ENCODE results near the gene CASP10.
"Not testable (repeated sequence)": the region's sequence is repeated elsewhere in the genome, so short reads cannot be mapped to it uniquely, and the experiment has no call there.

Gene CASP10

DNA sequence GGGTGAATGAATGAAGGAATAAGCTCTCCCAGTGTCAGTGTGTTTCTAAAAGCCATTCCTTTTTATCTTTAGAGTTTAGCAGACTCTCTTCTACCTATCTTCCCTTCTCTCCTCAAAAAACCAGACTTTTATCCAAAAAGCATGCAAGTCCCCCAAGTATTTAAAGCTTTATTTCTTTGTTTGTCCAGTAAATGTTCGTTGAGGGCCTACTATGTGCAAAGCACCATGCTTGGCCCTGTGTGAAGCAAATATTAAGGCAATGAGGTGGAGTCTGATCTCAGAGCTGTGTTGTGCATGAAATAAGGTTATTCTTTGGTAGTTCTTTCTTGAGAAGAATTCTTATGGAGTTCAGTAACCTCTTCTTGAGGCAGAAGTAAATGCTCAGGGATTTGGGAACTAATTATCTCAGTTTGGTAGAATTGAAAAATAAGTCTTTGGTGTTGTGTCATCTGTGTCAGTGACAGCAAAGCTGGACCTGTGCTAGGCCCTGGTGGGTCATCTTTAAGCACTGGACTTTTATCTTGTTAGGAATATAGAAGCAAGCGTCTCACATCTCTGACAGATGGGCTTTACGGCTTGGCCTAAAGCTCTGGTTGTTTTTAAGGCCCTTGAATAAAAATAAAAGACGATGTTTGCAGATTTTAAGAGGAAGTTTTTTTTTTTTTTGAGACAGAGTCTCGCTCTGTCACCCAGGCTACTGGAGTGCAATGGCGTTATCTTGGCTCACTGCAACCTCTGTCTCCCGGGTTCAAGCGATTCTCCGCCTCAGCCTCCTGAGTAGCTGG, 28.1 kb upstream of the CASP10 start:
- no peak for ATAC-seq

DNA sequence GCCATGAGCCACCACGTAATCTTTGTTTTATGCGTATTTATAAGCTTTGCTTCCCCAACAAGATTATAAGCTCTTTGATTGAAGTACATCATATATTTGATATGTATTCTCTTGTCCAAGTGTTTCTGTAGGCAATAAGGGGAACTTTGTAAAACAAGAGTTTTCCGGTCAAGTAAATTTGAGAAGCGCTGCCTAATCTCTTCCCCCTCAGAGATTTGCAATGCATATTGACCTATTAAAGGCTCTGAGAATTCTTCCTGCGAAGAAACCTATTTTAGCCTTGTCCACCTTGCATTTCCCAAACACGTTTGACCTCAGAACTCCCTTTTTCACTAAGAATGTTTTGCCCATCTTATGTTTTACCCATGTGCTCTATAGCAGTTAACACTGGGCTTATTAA, 26.9 kb upstream of the CASP10 start:
- no peak for ATAC-seq

DNA sequence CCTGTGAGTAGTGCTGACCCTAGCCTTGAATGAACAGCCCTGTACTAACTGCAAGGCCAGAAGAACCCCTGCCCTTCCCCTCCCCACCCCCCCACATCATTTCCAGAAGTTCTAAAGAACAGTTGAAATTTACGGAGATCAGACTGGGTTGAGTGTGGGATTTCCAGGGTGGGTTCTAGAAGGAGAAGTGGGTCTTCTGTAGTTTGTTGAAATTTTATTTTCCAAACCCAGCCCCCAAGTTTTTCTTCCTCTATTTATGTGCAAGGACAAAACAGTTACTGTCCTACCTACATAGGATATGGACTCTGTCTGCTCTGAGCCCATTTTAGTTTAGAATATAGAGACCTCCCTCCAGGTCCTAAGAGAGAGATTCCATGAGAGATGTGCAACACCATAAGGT, 26.3 kb upstream of the CASP10 start:
- ATAC-seq = no peak

DNA sequence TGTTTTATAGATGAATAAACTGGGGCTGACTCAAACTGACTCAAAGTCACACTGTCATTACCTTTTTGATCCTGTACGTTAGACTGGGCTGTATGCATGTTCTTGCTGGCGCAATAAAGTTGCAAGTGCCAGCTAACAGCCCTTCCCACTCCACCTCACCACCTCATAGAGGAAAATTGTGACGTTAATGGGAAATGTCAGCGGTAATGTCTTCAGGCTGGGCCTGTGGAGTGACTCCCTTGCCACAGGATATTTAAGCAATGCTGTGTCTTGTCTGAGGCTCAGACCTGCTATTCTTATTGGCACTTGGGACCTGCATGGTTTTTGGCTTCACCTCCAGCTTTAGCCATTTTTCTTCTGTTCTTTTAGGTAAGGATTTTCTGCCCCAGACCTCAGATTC, 25.2 kb upstream of the CASP10 start:
- ATAC-seq = peak; percentile 46 to 52

DNA sequence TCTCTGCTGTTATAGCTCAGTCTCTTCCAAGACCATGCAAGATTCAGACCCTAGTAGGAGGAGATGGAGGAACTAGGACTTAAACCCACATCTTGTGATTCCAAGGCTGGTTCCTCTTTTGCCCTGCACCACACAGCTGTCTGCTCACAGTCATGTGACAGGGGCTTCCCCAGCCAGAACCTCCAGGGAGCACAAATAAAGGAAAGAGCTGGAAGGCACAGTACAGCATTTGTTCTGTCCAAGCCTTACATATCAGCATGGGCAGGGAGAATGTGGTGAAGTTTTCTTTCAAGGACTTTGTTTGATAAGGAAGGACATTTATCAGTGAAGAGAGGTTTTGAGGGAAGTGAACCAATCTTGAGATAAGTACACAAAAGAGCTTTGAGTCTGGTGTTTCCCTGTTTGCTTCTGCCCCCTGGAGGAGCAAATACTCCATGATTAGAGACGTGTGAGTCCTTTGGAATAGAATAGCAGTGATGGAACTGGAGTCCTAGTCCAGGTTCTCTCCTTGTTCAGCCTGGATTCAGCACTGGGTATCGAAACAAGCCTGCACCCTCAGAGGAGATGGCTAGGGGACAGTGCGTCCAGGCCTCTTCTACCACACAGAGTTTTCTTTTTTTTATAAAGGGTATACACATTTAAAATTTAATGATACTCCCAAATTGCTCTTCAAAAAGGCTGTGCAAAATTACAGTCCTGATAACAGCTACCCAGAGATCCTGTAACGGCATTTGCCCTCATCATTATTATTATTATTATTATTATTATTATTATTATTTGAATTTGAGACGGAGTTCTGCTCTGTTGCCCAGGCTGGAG, 24.6 kb upstream of the CASP10 start:
- peak; percentile 66 to 68 for ATAC-seq

DNA sequence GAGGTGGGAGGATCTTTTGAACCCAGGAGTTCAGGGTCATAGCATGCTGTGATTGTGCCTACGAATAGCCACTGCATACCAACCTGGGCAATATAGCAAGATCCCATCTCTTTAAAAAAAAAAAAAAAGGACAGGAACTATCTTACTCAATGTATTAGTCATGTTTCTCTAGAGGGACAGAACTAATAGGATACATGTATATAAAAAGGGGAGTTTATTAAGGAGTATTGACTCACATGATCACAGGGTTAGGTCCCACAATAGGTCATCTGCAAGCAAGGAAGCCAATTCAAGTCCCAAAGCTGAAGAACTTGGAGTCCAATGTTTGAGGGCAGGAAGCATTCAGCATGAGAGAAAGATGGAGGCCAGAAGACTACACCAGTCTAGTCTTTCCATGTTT, 18.8 kb upstream of the CASP10 start:
- ATAC-seq = no peak

DNA sequence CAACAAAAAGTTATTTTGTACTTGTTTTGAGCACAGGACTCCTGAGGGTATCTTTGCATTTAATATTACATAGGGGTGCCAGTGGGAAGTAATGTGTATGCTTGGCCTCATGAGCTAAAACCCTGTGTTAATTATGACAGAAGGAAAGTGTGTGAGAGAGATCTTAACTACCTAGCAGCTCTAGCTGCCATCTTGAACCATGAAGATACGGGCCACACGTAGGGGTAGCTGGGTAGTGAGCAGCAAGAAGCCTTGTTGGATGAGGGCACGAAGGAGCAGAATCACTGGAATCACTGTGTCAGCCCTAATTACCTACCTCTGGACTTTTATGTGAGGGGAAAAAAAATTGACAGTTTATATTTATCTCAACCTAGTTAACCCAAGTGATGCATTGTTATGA, 15.4 kb upstream of the CASP10 start:
- no peak for ATAC-seq

DNA sequence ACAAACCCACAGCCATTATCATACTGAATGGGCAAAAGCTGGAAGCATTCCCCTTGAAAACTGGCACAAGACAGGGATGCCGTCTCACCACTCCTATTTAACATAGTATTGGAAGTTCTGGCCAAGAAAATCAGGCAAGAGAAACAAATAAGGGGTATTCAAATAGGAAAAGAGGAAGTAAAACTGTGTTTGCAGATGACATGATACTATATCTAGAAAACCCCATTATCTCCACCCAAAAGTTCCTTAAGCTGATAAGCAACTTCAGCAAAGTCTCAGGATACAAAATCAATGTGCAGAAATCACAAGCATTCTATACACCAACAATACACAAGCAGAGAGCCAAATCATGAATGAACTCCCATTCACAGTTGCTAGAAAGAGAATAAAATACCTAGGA, 14.4 kb upstream of the CASP10 start:
- ATAC-seq = not testable (repeated sequence)

DNA sequence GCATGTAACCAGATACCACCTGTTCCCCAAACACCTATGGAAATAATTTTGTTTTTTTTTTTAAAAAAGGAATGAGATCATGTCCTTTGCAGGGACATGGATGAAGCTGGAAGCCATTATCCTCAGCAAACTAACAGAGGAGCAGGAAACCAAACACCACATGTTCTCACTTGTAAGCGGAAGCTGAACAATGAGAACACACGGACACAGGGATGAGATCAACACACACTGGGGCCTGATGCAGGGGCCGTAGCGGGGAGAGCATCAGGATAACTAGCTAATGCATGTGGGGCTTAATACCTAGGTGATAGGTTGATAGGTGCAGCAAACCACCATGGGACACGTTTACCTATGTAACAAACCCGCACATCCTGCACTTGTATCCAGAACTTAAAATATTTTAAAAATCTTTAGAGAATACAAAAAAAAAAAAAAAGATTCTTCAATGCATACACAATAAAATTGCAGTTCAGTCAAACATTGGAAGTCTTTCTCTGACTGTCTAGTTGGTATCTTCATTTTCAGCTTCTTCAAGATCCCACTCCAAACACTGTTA, 11.6 kb upstream of the CASP10 start:
- no peak for ATAC-seq

DNA sequence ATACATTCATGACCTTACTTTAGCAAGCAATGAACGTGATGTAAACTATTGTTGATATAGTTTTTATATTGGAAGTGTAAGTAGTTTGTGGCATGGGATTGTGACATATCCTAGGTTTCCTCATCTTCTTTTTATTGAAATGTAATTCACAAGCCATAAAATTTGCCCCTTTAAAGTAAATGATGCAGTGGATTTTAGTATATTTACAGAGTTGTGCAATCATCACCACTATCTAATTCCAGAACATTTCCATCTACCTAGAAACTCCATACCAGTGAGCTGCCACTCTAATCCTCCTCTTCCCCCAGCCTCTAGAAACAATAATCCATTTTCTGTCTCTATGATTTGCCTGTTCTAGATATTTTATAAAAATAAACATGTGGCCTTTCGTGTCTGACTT, 10.7 kb upstream of the CASP10 start:
- ATAC-seq = no peak

DNA sequence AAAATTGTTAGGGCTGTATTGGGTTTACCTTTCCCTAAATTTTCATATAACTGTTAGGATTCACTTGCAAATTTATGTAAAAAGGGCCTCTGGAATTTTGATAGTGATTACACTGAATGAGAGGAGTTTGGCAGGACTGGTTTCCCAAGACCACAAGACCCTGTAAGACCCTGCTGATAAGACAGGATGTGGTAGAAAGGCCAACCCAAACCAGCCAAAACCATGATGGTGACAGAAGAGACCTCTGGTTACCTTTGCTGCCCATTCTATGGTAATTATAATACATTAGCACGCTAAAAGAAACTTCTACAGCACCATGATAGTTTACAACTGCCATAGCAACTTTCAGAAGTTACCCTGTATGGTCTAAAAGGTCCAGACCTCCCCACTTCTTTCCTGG, 8.3 kb upstream of the CASP10 start:
- no peak for ATAC-seq

DNA sequence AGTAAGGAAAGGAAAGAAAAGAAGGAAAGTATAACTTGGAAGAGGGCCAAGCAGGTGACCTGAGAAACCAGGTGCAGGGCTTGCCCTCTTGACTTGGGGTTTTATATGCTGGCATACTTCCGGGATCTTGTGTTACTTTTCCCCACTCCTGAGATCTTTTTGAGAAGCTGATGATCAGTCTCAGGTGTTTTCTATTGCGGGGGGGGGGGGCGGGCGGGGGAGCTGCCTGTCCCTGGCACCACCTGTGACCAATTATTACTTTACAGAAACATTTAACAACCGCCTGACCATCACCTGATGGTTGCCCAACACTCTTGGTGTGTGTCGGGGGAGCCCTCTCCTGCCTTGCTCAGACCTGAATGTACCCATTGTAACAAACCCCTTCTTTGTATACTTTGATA, 6.9 kb upstream of the CASP10 start:
- ATAC-seq = no peak

DNA sequence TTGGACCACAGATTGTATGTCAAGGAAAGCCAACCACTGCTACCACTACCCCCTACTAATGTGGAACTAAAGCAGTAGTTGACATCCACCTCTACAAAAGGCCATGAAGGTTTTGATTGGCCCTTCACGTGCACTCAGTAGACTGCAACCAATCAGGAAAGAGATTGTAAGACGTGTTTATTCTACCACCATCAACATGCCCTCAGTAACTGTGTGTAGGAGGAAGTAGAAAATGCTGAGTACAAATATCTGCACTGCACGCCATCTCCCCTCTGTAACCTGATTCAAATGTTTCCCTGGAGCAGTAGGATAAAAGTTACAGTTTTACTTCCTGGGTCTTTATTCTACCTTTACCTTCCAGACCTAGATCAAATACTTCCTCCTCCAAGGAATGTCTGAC, 2.9 kb upstream of the CASP10 start:
- ATAC-seq = peak in 1 of 2 donors; percentile 14

DNA sequence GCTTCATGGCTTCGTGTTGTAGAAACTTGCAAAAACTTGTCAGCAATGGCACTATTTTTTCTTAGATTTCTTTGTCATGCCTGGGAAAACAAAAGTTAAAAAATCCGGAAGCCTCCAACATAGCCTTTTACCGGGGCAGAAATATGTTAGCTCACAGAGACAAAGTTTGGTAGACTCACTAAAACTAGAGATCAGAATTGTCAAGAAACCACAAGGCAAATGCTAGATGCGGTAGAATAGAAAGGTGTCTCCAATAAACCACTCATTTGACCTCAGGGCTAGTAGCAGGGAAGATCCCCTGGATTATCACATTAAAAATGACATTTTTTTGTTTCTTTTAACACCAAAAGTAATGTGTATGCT, 405 bp downstream of the CASP10 start:
- peak in 1 of 2 donors; percentile 27 for ATAC-seq

DNA sequence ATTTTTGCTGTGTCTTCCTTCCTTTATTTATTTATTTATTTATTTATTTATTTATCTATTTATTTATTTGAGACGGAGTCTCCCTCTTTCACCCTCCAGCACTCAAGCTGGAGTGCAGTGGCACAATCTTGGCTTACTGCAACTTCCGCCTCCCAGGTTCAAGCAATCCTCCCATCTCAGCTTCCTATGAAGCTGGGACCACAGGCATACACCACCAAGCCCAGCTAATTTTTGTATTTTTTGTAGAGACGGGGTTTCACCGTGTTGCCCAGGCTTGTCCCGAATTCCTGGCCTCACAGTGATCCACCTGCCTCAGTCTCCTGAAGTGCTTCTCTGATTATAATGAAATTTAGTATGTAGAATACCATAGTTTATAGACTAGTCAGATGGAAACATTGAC, 894 bp downstream of the CASP10 start:
- ATAC-seq = peak; percentile 14 to 24

DNA sequence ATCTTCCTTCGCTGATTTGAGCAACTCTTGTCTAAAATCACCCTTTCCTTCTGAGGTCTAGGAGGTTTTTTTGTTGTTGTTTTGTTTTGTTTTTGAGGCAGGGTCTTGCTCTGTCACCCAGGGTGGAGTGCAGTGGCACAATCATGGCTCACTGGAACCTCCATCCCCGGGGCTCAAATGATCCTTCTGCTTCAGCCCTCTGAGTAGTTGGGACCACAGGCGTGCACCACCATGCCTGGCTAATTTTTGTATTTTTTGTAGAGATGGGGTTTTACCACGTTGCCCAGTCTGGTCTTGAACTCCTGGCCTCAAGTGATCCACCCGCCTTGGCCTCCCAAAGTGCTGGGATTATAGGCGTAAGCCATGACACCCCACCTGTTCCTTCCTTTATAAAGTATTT, 1.3 kb downstream of the CASP10 start:
- peak; percentile 4 to 12 for ATAC-seq

DNA sequence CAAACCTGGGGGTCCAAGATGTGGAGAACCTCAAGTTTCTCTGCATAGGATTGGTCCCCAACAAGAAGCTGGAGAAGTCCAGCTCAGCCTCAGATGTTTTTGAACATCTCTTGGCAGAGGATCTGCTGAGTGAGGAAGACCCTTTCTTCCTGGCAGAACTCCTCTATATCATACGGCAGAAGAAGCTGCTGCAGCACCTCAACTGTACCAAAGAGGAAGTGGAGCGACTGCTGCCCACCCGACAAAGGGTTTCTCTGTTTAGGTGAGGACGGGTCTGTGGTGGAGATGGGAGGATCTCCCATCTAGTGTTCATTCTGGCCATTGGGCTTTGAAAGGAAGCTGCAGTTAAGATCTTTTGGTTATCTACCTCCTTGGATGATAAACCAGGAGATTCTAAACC, 2.9 kb downstream of the CASP10 start:
- ATAC-seq = no peak

DNA sequence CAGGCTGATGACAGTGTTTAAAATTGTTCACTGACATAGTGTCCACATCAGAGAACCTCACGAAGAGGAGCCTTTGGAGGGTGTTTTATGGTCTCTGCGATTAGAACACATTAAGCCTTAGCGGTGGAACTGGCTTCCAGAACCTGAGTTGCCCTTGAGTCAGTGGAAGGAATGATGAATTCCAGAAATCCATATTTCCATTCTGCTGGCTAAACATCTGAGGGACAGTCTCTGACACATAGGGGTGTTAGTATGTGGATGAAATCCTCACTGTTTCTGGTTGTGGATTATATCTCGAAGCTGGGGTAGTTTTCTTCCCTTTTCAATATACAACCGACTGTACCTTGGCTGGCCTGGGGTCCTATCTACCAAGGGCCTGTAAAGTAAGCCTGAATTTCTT, 4.0 kb downstream of the CASP10 start:
- ATAC-seq = no peak

DNA sequence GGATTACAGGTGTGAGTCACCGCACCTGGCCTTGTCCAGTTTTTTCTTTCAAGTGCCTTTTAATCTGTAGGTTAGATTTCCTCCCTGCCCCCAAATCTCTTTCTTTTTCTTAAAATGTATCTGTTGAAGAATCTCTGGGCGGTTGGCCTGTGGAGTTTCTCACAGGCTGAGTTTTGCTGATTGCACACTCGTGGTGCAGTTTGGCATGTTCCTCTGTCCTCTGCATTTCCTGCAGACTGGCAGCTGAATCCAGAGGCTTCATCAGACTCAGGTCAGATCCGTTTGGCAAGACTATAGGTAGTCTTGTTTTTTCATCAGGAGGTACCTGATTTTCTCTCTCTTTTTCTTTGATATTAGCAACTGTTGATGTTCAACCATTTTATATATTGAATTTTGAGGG, 5.5 kb downstream of the CASP10 start:
- no peak for ATAC-seq

DNA sequence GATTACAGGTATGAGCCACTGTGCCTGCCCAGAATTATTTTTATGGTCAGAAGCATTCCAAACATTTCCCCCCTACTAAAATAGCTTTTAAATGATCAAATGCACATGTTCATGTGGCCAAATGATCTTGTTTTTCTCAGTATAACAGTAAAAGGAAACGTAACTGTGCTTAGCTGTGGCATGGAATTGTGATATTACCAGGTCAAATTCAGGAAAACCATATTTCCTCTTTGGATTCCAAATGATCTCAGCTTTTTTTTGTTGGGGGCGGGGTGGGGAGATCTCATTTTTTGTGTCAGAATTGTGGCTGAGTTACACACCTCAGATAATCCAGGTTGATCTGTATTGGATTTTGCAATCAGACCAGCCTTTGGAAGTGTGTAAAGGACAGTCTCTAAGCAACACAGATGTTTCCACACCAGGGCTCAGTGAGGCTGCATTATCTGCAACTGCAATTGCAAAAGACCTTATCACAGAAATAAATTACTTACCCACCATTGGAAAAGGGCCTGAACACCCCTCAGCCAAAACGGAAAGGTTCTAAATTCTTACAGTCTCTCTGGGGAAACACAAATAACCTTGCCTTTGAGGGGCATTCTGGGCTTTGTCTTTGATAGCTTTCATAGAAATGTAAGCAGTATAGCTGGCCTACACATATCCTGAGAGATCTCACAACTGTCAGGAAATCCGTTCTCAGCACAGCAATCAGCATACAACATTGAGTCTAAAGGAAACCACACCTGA, 8.4 kb downstream of the CASP10 start:
- ATAC-seq = no peak

DNA sequence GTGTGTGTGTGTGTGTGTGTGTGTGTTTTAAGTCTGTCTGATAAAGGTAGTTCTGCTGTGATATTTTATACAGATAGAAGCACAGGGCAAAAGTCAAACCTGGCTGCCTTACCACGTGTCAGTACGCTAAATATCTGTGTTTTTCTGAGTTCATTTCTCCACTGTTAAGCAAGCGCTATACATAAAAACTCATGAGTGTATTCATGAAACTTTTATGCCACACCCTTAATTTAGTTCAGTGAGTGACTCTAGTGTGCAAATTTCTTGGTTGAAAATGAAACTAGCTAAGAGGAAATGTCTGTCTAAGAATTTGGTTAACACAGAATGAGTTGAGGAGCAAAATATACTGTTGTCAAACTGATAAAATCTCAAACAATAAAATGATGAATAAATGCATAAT, 11.2 kb downstream of the CASP10 start:
- ATAC-seq = peak; percentile 94 to 98

DNA sequence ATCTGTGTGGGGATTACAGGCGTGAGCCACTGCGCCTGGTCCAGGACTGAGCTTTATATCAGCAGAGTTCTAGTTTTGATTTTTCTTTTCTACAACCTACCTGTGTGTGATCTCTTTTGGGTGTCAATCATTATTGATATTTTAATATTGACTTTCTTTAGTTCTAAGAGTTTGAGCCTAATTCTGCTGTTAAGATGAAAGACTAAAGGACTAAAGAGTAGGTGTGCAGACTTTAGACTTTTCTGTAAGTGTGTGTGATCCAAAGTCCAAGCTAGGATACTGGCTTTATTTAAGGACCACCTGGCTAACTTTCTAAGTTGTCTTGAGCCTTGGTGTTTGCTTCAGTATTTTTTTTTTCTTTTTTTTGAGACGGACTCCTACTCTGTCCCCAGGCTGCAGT, 12.4 kb downstream of the CASP10 start:
- no peak for ATAC-seq

DNA sequence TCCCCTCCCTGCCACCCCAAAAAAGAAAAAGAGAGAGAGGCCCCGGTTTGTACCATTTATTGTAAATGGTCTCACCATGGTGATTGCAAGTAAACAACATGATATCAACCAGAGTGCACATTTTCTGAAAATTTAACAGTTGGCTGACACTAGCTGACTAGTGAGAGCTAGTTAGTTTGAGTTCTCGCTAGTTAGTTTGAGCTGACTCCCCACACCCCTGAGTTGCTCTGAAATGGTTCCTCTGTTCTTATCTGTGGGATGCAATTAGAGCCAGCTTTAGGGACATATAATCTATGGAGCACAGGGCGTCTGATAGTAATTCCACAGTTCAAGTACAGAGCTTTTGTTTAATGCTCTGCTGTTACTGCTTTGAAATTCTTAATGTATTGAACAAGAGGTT, 13.1 kb downstream of the CASP10 start:
- no peak for ATAC-seq

All from activated CD4-positive, CD25-positive, alpha-beta regulatory T cell treated with anti-CD3 and anti-CD28 coated beads, Interleukin-2, amount 50 U/mL, for 24 hours (primary cell).